KOPT-K1 (cell line): ENCODE measurements around the gene COPZ2.
"Not testable (repeated sequence)": the region's sequence is repeated elsewhere in the genome, so short reads cannot be mapped to it uniquely, and the experiment has no call there.

Experiments used
- H3K27ac ChIP-seq: fragments of 200-600 bp; sonication (generic); 2 replicates; pipeline ENCODE4 v1.5.1; 2016; ENCODE audit warnings: antibody characterized with exemption, mild to moderate bottlenecking, low read depth, low read length; ENCODE audit not compliant: poor library complexity, severe bottlenecking
- H3K36me3 ChIP-seq: fragments of 200-600 bp; sonication (generic); 2 replicates; pipeline ENCODE4 v1.5.1; 2017; ENCODE audit warnings: antibody characterized with exemption, mild to moderate bottlenecking, low read length, moderate library complexity; ENCODE audit not compliant: insufficient read depth
- H3K9me3 ChIP-seq: fragments of 200-600 bp; sonication (generic); 2 replicates; pipeline ENCODE4 v1.5.1; 2017; ENCODE audit warnings: antibody characterized with exemption, low read length, mild to moderate bottlenecking; ENCODE audit not compliant: insufficient read depth, poor library complexity, severe bottlenecking

The COPZ2 gene

DNA sequence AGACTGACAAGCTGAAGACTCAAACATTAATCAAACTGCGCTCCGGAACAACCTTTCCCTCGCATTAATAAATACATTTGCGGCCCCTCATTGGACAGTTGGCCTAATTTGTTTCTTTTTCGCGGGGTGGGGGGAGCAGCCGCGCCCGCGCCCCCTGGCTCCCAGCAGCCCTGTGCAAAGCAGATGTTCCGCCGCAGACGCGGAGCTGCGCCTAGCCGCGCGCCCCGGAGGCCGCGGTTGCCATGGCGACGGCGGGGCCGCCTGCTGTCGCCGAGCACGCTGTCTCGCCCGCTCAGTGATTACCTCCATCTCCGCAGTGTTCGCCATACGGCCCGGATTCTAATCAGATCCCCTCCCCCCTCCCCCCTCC, 25.5 kb downstream of the COPZ2 start:
- H3K9me3 ChIP-seq, result no peaks in the 10 kb centered on the region
- no peaks in the 10 kb centered on the region for H3K36me3 ChIP-seq
- H3K27ac ChIP-seq, result peak overlapping the region; percentile 59

DNA sequence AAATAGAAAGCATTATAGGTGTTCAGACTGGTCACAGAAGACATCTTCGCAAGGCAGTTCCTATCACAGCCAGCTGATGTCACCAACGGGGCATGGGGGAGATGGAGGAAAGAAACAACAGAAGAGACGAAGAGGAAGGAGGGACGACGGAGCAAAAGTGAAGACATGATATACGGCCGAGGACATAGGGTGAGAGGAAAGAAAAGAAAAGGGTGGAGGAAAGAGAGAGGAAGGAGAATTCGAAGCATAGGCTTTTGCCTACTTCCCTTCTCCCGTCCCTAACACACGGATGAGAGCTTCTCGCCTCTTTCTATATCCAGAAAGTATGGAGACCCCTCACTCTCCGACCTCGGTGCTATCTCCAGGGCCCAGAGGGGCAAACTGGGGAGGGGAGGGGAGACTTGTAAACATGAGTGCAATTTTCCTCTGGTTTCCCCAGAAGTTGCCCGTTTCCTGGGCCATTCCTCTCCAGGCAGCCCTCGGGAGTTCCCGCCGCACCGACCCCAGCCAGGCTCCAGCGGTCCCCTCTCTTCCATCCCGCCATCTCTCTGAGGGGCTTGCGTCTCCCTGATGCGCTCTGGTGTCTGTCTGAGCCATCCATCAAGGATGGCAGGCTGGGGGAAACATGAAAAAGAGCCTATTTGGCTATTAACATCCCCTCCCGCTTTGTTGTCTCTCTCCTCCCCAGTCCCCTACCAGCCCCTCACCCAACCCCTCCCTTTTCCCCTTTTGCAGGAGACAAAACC, 26.0 kb downstream of the COPZ2 start:
- Histone ChIP-seq H3K27ac (peak overlapping the region; percentile 59), H3K9me3 (no peaks in the 10 kb centered on the region), H3K36me3 (no peaks in the 10 kb centered on the region)

DNA sequence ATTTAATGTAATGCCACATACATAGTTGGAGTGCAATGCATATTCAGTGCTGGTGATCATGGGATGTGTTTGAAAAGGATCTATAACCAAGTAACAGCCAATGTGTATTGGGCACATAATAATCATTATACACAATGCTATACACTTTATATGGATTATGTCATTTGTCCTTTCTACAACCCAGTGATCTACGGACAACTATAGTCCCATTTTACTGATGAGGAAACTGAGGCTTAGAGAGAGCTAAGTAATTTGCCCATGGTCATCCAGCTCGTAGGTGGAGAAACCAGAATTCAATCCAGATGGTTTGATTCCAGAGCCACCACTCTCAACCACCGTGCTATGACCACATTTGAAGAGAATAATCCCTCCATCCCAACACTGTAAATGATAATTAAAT, 27.4 kb downstream of the COPZ2 start:
- H3K36me3 ChIP-seq, result no peaks in the 10 kb centered on the region
- H3K9me3 ChIP-seq, result no peaks in the 10 kb centered on the region
- no peak overlapping the region for H3K27ac ChIP-seq

DNA sequence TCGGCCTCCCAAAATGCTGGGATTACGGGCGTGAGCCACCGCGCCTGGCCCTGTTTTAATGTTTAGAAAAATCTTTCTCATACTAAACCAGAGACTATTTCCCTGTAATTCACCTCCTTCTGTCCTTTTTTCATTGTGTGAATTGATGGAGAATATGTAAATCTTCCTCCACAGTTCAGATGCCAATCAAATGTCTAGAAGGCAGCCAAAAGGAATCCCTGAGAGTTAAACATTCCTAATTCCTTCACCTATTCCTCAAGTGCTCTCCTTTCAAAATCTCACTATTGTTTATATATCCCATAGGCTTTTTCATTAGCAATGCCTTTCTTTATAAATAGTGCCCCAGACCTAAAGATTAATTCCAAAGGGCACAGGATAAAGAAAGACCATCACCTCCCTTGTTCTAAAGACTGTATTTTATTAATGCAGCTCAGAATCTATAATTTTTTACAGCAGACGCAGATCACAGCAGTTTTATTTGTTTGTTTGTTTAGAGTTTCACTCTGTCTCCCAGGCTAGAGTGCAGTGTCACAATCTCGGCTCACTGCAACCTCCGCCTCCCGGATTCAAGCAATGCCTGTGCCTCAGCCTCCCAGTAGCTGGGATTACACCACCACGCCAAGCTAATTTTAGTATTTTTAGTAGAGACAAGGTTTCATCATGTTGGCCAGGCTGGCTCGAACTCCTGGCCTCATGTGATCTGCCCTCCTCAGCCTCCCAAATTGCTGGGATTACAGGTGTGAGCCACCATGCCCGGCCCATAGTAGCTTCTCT, 30.5 kb downstream of the COPZ2 start:
- Histone ChIP-seq H3K27ac (no peak overlapping the region), H3K36me3 (no peaks in the 10 kb centered on the region), H3K9me3 (no peaks in the 10 kb centered on the region)

DNA sequence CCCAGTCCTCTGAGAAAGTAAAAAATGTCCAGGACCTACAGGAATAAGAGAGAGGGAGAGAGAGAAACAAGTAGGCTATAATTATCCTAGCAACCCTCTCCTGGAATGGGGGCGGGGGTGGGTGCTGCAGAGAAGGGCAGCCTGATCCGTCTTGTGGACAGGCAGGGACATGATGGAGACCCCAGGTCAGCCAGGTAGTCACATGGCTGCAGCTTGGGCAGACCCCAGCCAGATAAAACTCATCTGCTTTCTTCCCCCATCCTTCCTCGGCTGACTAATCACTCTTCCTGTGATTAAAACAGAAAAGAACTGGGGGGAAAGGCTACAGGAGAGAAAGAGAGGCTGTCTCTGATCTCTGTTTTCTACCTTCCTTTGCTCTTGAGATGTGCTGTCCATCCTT, 32.6 kb downstream of the COPZ2 start:
- Histone ChIP-seq H3K27ac (no peak overlapping the region), H3K36me3 (no peaks in the 10 kb centered on the region), H3K9me3 (no peaks in the 10 kb centered on the region)

DNA sequence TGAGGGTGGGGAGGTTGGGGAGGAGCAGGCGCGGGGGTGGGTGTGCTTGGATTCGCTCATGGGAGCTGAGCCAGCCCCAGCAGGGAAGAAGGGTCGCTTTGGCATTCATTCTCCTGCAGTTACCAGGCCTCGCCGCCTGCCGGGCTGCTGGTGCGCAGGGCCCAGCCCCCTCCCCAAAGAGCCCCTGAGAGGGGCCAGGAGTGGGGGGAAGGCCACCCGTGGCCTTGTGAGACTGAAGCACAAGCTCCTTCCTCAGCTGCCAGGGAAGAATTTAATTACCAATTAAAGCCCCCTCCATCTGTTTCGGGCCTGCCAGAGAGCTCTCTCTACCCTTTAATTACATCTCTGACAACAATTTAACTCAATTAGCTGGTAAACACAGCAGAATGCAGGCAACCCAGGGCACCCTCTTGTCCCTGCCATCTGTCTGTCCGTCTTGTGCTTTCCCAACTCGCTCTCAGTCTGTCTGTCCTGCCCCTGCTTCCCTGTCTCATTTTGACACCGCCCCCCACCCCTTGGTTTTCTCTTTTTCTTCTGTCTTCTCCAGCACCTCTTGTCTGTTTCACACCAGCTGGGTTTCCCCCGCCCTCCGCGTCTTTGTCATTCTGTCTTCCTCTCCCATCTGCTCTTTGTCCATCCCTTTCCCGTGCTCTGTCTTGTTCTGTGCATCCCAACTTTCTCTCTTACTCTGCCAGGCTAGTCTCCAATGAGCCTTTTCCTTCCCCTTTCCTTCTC, 34.0 kb downstream of the COPZ2 start:
- no peaks in the 10 kb centered on the region for H3K9me3 ChIP-seq
- H3K36me3 ChIP-seq, result no peaks in the 10 kb centered on the region
- H3K27ac ChIP-seq, result no peak overlapping the region

DNA sequence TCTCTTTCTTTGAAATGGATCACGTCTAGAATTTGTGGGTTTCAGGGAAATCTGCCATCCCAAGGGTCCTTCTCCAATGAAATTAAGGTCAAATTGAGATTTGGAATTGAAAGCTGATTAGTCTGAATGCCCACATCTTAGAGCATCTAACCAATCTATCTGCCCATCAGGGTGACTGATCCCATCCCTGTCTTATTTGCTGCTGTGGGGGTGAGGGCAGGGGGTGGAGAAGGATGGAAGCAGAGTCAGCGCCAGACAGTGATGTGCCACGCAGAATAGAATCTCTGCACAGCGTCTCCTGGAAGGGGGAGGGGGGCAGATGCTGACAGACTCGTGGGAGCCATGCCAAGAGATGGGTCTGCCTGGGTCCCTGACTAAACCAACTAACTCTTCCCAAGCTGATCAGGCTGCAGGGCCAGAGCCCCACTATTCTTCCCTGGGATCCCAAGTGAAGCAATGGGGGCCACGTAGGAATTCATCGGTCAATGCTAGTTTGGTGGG, 34.6 kb downstream of the COPZ2 start:
- H3K9me3 ChIP-seq, result no peaks in the 10 kb centered on the region
- H3K27ac ChIP-seq, result no peak overlapping the region
- H3K36me3 ChIP-seq, result no peaks in the 10 kb centered on the region

DNA sequence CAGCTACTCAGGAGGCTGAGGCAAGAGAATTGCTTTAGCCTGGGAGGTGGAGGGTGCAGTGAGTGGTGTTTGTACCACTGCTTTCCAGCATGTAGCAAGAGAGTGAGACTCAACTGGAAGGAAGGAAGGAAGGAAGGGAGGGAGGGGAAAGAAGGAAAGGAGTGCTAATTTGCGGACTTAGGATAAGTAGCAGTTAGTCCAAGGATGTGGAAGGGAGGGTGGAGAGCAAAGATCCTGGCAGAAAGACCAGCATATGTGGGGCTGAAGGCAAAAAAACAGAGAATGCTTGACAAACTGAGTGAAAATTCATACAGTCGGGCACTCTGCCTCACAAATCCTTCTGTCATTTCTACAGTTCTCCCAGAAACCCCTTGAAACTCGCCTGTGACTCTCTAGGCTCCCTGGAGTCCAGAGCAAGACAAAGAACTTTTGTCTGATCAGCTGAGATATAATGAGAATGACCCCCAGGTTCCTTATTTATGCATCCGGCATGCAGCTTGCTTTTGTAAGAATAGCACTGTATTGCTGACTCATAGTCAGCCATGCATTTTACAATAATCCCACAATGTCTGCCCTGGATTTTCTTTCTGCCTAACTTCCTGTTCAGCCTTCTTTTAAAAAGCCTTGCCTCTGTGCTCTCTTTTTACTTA, 35.2 kb downstream of the COPZ2 start:
- Histone ChIP-seq H3K27ac (no peak overlapping the region), H3K36me3 (no peaks in the 10 kb centered on the region), H3K9me3 (no peaks in the 10 kb centered on the region)

DNA sequence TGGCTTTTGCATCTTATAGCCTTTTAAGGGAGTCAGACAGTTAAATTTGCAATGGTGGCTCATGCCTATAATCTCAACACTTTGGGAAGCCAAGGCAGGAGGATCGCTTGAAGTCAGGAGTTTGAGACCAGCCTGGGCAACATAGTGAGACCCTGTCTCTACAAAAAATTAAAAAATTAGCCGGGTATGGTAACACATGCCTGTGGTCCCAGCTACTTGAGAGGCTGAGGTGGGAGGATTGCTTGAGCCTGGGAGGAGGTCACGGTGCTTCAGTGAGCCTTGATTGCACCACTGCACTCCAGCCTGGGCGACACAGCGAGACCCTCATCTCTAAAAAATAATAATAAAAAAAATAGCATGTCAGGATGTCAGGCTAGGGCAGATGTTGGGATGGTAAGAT, 35.9 kb downstream of the COPZ2 start:
- H3K36me3 ChIP-seq, H3K27ac ChIP-seq, H3K9me3 ChIP-seq: not testable (repeated sequence)

DNA sequence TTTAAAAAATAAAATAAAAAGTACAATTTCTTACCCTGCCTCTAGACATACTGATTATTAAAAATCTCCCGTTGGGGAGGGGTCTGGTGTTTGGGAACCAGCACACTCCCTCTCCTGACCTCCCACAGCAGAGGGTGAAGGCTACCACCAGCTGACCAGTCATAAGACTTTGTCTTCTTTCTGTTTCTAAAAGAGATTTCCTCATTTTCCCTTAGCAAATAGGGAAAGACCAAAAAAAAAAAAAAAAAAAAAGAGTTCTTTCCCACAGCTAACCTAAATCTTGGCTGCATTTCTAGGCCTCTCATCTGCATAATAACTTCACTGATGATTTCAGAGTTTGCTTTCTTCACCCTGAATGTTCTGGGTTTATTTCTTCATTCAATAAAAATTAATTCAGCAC, 36.4 kb downstream of the COPZ2 start:
- no peaks in the 10 kb centered on the region for H3K36me3 ChIP-seq
- no peaks in the 10 kb centered on the region for H3K9me3 ChIP-seq
- no peak overlapping the region for H3K27ac ChIP-seq

DNA sequence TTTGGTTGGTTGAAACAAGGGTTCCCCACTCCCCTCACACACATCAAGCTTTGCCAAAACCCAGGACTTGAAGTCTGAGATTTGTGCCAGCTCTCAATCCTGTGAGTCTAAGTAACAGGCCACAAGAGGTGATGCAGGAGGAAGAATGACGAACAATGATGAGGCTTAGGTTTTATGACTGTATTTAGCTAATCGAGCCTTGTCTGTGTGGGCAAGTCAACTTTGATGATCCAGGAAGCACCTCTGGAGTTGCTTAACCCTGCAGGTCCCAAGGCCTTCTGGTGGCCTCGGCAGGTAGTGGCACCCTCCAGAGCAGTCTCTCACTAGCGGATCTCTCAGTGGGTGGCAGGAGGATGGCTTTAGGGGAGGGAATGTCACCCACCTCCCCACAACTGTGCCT, 38.0 kb downstream of the COPZ2 start:
- Histone ChIP-seq H3K36me3 (no peaks in the 10 kb centered on the region), H3K27ac (no peak overlapping the region), H3K9me3 (no peaks in the 10 kb centered on the region)

DNA sequence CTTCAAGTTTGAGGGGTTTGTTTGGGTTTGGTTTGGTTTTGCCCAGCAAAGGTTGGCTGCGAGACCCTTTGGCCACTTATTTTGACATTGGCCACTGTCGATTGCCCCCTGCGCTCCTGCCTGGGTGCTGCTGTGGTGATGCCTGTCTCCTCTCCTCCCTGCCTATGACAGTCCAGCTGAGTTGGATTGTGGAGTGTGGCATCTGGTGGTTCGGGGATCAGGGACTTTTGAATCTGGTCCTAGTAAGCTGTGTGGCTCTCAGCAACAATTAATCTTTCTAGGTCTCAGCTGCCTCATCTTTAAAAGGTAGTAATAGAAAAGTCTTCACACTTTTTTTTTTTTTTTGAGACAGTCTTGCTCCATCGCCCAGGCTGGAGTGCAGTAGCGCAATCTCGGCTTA, 39.6 kb downstream of the COPZ2 start:
- no peaks in the 10 kb centered on the region for H3K9me3 ChIP-seq
- H3K36me3 ChIP-seq, result no peaks in the 10 kb centered on the region
- H3K27ac ChIP-seq, result no peak overlapping the region

DNA sequence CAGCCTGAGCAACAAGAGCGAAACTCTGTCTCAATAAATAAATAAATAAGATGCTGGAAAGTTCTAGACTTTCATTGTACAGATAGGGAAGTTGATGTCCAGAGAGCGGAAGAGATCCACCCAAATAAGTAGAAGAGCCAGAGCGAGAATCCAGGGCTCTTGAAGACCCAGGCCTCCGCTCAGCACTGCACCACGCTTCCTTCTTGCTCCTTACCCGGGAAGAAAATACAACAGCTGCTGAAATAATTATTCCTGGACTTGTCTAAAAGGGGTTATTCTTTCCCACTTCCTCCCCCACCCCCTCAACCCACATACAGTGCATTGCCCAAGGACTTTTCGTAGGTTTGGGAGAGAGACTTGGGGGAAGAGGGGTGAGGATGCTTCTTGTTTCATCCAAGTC, 40.0 kb downstream of the COPZ2 start:
- Histone ChIP-seq H3K36me3 (no peaks in the 10 kb centered on the region), H3K27ac (no peak overlapping the region), H3K9me3 (no peaks in the 10 kb centered on the region)

DNA sequence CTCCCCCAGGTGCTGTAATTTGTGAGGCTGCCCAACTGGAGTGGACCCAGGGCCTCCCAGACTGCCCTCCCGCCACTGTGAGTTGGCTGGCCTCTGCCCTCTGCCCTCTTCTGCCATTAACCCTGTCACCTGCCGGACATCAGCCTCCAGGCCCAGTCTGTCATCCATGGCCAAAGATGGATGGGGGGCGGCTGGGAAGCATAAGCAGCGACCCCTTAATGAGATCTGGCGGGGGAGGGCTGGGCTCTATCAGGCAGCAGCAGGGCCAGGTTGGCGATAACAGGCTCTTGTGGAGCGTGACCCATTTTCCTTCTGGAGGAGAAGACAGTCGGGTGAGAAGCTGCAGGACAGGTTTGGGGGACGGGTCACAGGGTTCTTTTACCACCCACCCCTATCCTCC, 41.4 kb downstream of the COPZ2 start:
- Histone ChIP-seq H3K9me3 (no peaks in the 10 kb centered on the region), H3K36me3 (no peaks in the 10 kb centered on the region), H3K27ac (no peak overlapping the region)
